GM23338 (cell line): ENCODE measurements around the gene NPC1. TPM values are rescaled to one million over a fixed set of nuclear protein-coding genes. Genes with fewer than 3 reads are reported as not detected.

ENCODE experiments used
- ATAC-seq: fragments of 200-7000 bp; cut with Tn5 transposase; 3 replicates; pipeline ENCODE4 v1.9.1; 2020
- DNase-seq: peaks from one replicate; pipeline ENCODE4 v3.0.0-alpha.2; 2015; ENCODE audit warnings: low spot score
- H2AFZ ChIP-seq: fragments of 200-600 bp; sonication (generic); 2 replicates; pipeline ENCODE4 v1.8.0; 2016; ENCODE audit warnings: antibody characterized with exemption, mild to moderate bottlenecking, moderate library complexity
- H3F3A ChIP-seq: fragments of 200-600 bp; sonication (generic); replicated peaks from 2 replicates; pipeline ENCODE4 v1.8.0; 2017; ENCODE audit warnings: antibody characterized with exemption, mixed run types, low read depth
- H3K27ac ChIP-seq: fragments of 200-600 bp; sonication (generic); 2 replicates; pipeline ENCODE4 v1.6.1; 2016; ENCODE audit warnings: low read depth
- H3K27me3 ChIP-seq: fragments of 200-600 bp; sonication (generic); 2 replicates; pipeline ENCODE4 v1.8.0; 2016; ENCODE audit warnings: mild to moderate bottlenecking, mixed run types, moderate library complexity; ENCODE audit not compliant: insufficient read depth
- H3K36me3 ChIP-seq: fragments of 200-600 bp; sonication (generic); 2 replicates; pipeline ENCODE4 v1.8.0; 2016; ENCODE audit warnings: mild to moderate bottlenecking; ENCODE audit not compliant: insufficient read depth
- H3K4me1 ChIP-seq: fragments of 200-600 bp; sonication (generic); 2 replicates; pipeline ENCODE4 v1.8.0; 2016; ENCODE audit warnings: mild to moderate bottlenecking, moderate library complexity; ENCODE audit not compliant: insufficient read depth
- H3K4me2 ChIP-seq: fragments of 200-600 bp; sonication (generic); 2 replicates; pipeline ENCODE4 v1.7.1; 2017; ENCODE audit warnings: mixed run types
- H3K4me3 ChIP-seq: fragments of 200-600 bp; sonication (generic); 2 replicates; pipeline ENCODE4 v1.6.1; 2016; ENCODE audit warnings: mixed run types
- H3K79me2 ChIP-seq: fragments of 200-600 bp; sonication (generic); replicated peaks from 2 replicates; pipeline ENCODE4 v1.8.0; 2017; ENCODE audit warnings: mild to moderate bottlenecking; ENCODE audit not compliant: insufficient read depth
- H3K9me2 ChIP-seq: fragments of 200-600 bp; sonication (generic); 2 replicates; pipeline ENCODE4 v1.8.0; 2017; ENCODE audit not compliant: insufficient read depth
- H4K20me1 ChIP-seq: fragments of 200-600 bp; sonication (generic); replicated peaks from 2 replicates; pipeline ENCODE4 v1.8.0; 2017; ENCODE audit warnings: mild to moderate bottlenecking; ENCODE audit not compliant: insufficient read depth
- H3K27ac Mint-ChIP-seq: 2 replicates; pipeline ENCODE4 v1.8.0; 2020; ENCODE audit warnings: inconsistent platforms, mild to moderate bottlenecking, moderate library complexity, mixed read lengths
- H3K27me3 Mint-ChIP-seq: 3 replicates; pipeline ENCODE4 v1.8.0; 2022; ENCODE audit warnings: low read depth, mild to moderate bottlenecking, moderate library complexity, mixed read lengths, inconsistent platforms; ENCODE audit not compliant: insufficient read depth, poor library complexity
- H3K36me3 Mint-ChIP-seq: 3 replicates; pipeline ENCODE4 v1.8.0; 2021; ENCODE audit warnings: low read depth, mild to moderate bottlenecking, inconsistent platforms, moderate library complexity, mixed read lengths
- H3K4me1 Mint-ChIP-seq: 3 replicates; pipeline ENCODE4 v1.8.0; 2020; ENCODE audit warnings: mild to moderate bottlenecking, inconsistent platforms, mixed read lengths
- H3K4me3 Mint-ChIP-seq: 3 replicates; pipeline ENCODE4 v1.8.0; 2021; ENCODE audit warnings: moderate library complexity, mild to moderate bottlenecking, inconsistent platforms, mixed read lengths
- H3K9me3 Mint-ChIP-seq: 3 replicates; pipeline ENCODE4 v1.8.0; 2020; ENCODE audit warnings: moderate library complexity, mild to moderate bottlenecking, inconsistent platforms, mixed read lengths
- CREB1 ChIP-seq: fragments of 250-450 bp; sonication (Bioruptor Pico); IDR thresholded peaks from 2 replicates; pipeline ENCODE4 v1.5.0; 2020; ENCODE audit warnings: low read depth, mild to moderate bottlenecking, moderate library complexity
- CTCF ChIP-seq, 2 experiments: fragments of 200-600 bp in 1 of 2; sonication (generic) in 1 of 2; conservative IDR thresholded peaks; 2 replicates each; pipeline versions ENCODE4 v1.5.1 to v1.6.1; 2016 to 2017; ENCODE audit warnings: antibody characterized with exemption in 2 of 2, low read depth in 2 of 2, mild to moderate bottlenecking in 2 of 2, moderate library complexity in 1 of 2
- ETS1 ChIP-seq: IDR thresholded peaks from 2 replicates; pipeline ENCODE4 v1.6.1; 2016; ENCODE audit warnings: antibody characterized with exemption
- EZH2 ChIP-seq: fragments of 200-600 bp; sonication (generic); IDR thresholded peaks from one replicate; pipeline ENCODE4 v1.8.0; 2017; ENCODE audit warnings: antibody characterized with exemption, mild to moderate bottlenecking, low read depth; ENCODE audit not compliant: unreplicated experiment
- EZH2phosphoT487 ChIP-seq: fragments of 200-600 bp; sonication (generic); IDR thresholded peaks from one replicate; pipeline ENCODE4 v1.8.1; 2018; ENCODE audit warnings: antibody characterized with exemption; ENCODE audit not compliant: unreplicated experiment
- JUNB ChIP-seq: IDR thresholded peaks from one replicate; pipeline ENCODE4 v1.6.1; 2016; ENCODE audit warnings: antibody characterized with exemption; ENCODE audit not compliant: unreplicated experiment
- NANOG ChIP-seq: IDR thresholded peaks from 2 replicates; pipeline ENCODE4 v1.6.1; 2016; ENCODE audit warnings: antibody characterized with exemption, borderline replicate concordance
- POLR2AphosphoS5 ChIP-seq: IDR thresholded peaks from 2 replicates; pipeline ENCODE4 v1.6.1; 2016; ENCODE audit warnings: antibody characterized with exemption, low read depth
- REST ChIP-seq: IDR thresholded peaks from one replicate; pipeline ENCODE4 v1.6.1; 2018; ENCODE audit warnings: antibody characterized with exemption; ENCODE audit not compliant: unreplicated experiment
- STAT1 ChIP-seq: IDR thresholded peaks from one replicate; pipeline ENCODE4 v1.6.1; 2016; ENCODE audit warnings: antibody characterized with exemption; ENCODE audit not compliant: unreplicated experiment
- ZNF114 ChIP-seq: fragments of 250-450 bp; sonication (Bioruptor Pico); IDR thresholded peaks from 2 replicates; pipeline ENCODE4 v1.5.0; 2020; ENCODE audit warnings: mild to moderate bottlenecking, moderate library complexity
- ZNF331 ChIP-seq: fragments of 250-450 bp; sonication (Bioruptor Pico); IDR thresholded peaks from 2 replicates; pipeline ENCODE4 v1.5.0; 2020; ENCODE audit warnings: low read depth, mild to moderate bottlenecking, moderate library complexity
- ZNF462 ChIP-seq: fragments of 250-450 bp; sonication (Bioruptor Pico); IDR thresholded peaks from 2 replicates; pipeline ENCODE4 v1.5.0; 2020; ENCODE audit warnings: mild to moderate bottlenecking, moderate library complexity
- polyA plus RNA-seq: library from polyadenylated mRNA; unstranded; fragments of >200 nt; fragmentation: Nextera tagmentation; extraction: Ambion mirVana; gene quantifications from 2 replicates; pipeline ENCODE4 v1.2.1, GENCODE V29; 2016
- total RNA-seq: library from RNA; depleted of rRNA; stranded (reverse); fragments of >200 nt; shearing (Covaris generic); gene quantifications from 2 replicates; pipeline ENCODE4 v1.2.3, GENCODE V29; 2014

NPC1 gene
- total and polyA plus RNA-seq, 2 experiments from 2014 or later, result 18.4 to 45.1 TPM

GRCh38 chr18:23575309-23575651 is 11.0 kb downstream of the NPC1 start:
- Histone ChIP-seq H3K36me3 (peaks cover 22% of the 10 kb centered on the region; the same call in 1 of the 2 replicates), H3K4me3 (no peak overlapping the region), H3K4me1 (peaks cover 6% of the 10 kb centered on the region), H3K9me2 (no peaks in the 10 kb centered on the region), H3K27ac (peak overlapping the region; percentile 5; the same call in 1 of the 2 replicates), H3K27me3 (no peaks in the 10 kb centered on the region), H2AFZ (no peak overlapping the region), H3K4me2 (no peak overlapping the region), H3K79me2 (peaks cover 43% of the 10 kb centered on the region), H4K20me1 (peaks cover 13% of the 10 kb centered on the region; the same call in 1 of the 2 replicates), H3F3A (no peaks in the 10 kb centered on the region)
- H3K27ac Mint-ChIP-seq, result peak overlapping the region; percentile 70
- H3K4me1 Mint-ChIP-seq, result peaks cover 17% of the 10 kb centered on the region
- H3K4me3 Mint-ChIP-seq, result no peak overlapping the region
- peaks cover 35% of the 10 kb centered on the region for H3K36me3 Mint-ChIP-seq
- no peaks in the 10 kb centered on the region for H3K27me3 Mint-ChIP-seq
- DNase-seq (no peak), ATAC-seq (no peak)
- H3K9me3 Mint-ChIP-seq, result no peaks in the 10 kb centered on the region
- TF ChIP-seq ETS1 (no peak), ZNF331 (CRISPR knock-in tag) (no peak), EZH2phosphoT487 (no peak), CREB1 (CRISPR knock-in tag) (no peak), NANOG (no peak), JUNB (no peak), ZNF462 (CRISPR knock-in tag) (no peak), EZH2 (no peak), ZNF114 (CRISPR knock-in tag) (no peak), REST (no peak), STAT1 (no peak), CTCF (conservative IDR thresholded peaks at IDR 0.05; ENCODE audit: low read depth in 2 of 2) (no peak), POLR2AphosphoS5 (no peak)
